GM12891 (cell line): ENCODE measurements around the gene CDK6.

ENCODE experiments used
- PAX5 ChIP-seq: IDR thresholded peaks from 2 replicates; pipeline ENCODE4 v1.6.1; 2011; ENCODE audit warnings: low read length, moderate library complexity, mild to moderate bottlenecking; ENCODE audit not compliant: insufficient read depth, severe bottlenecking
- POLR2A ChIP-seq: IDR thresholded peaks from 2 replicates; pipeline ENCODE4 v1.6.1; 2011; ENCODE audit warnings: low read depth, low read length, control low read depth
- POLR2AphosphoS5 ChIP-seq: IDR thresholded peaks from 2 replicates; pipeline ENCODE4 v1.6.1; 2011; ENCODE audit warnings: low read depth, low read length, control low read depth
- POU2F2 ChIP-seq: IDR thresholded peaks from 2 replicates; pipeline ENCODE4 v1.6.1; 2011; ENCODE audit warnings: low read depth, mild to moderate bottlenecking, control low read depth, low read length, moderate library complexity
- SPI1 ChIP-seq: IDR thresholded peaks from 2 replicates; pipeline ENCODE4 v1.6.1; 2011; ENCODE audit warnings: low read depth, low read length, control low read depth
- TAF1 ChIP-seq: IDR thresholded peaks from 2 replicates; pipeline ENCODE4 v1.6.1; 2011; ENCODE audit warnings: low read depth, low read length, control low read depth

- TF ChIP-seq POLR2A (no peak), TAF1 (no peak), PAX5 (no peak), POLR2AphosphoS5 (no peak), POU2F2 (peak; percentile 59), SPI1 (peak; percentile 94)
Observed at GRCh38 chr7:92813390-92814024, 22.9 kb downstream of the CDK6 start.
